PFSK-1 (cell line): ENCODE data around the gene PSME1.

Experiments used
- FOXP2 ChIP-seq: optimal IDR thresholded peaks from 2 replicates; pipeline ENCODE3; 2011; ENCODE audit warnings: borderline replicate concordance, control low read depth, inconsistent platforms; ENCODE audit not compliant: insufficient read depth; ENCODE audit errors: extremely low read length, extremely low read depth
- POLR2AphosphoS5 ChIP-seq: IDR thresholded peaks from 2 replicates; pipeline ENCODE4 v1.6.1; 2012; ENCODE audit warnings: low read depth, mild to moderate bottlenecking, control low read depth, low read length, moderate library complexity
- REST ChIP-seq, 2 experiments: IDR thresholded peaks; 2 replicates each; pipeline versions ENCODE4 v1.6.1 to v1.8.0; 2011 to 2012; ENCODE audit warnings: low read depth in 2 of 2, low read length in 2 of 2, control low read depth in 1 of 2, inconsistent platforms in 1 of 2, mild to moderate bottlenecking in 1 of 2, moderate library complexity in 1 of 2; ENCODE audit not compliant: insufficient read depth in 1 of 2
- SIN3A ChIP-seq: IDR thresholded peaks from 2 replicates; pipeline ENCODE4 v1.6.1; 2012; ENCODE audit warnings: mild to moderate bottlenecking, low read length, moderate library complexity, borderline replicate concordance; ENCODE audit not compliant: insufficient read depth
- TAF1 ChIP-seq: IDR thresholded peaks from 2 replicates; pipeline ENCODE4 v1.6.1; 2012; ENCODE audit warnings: low read length, control low read depth, borderline replicate concordance; ENCODE audit not compliant: insufficient read depth

PSME1 gene

GRCh38 chr14:24137529-24138395 is 1.8 kb downstream of the PSME1 start:
- TF ChIP-seq POLR2AphosphoS5: no peak
- TF ChIP-seq TAF1: no peak
- no peak for TF ChIP-seq SIN3A
- no peak for TF ChIP-seq FOXP2
- TF ChIP-seq REST (IDR thresholded peaks at IDR 0.05; ENCODE audit: insufficient read depth in 1 of 2, low read depth in 2 of 2, low read length in 2 of 2): no peak

GRCh38 chr14:24138396-24139271 is 2.6 kb downstream of the PSME1 start:
- no peak for TF ChIP-seq FOXP2
- no peak; the same call in 1 of the 2 replicates for TF ChIP-seq POLR2AphosphoS5
- no peak for TF ChIP-seq SIN3A
- TF ChIP-seq TAF1: no peak
- no peak for TF ChIP-seq REST (IDR thresholded peaks at IDR 0.05; ENCODE audit: insufficient read depth in 1 of 2, low read depth in 2 of 2, low read length in 2 of 2)

DNA sequence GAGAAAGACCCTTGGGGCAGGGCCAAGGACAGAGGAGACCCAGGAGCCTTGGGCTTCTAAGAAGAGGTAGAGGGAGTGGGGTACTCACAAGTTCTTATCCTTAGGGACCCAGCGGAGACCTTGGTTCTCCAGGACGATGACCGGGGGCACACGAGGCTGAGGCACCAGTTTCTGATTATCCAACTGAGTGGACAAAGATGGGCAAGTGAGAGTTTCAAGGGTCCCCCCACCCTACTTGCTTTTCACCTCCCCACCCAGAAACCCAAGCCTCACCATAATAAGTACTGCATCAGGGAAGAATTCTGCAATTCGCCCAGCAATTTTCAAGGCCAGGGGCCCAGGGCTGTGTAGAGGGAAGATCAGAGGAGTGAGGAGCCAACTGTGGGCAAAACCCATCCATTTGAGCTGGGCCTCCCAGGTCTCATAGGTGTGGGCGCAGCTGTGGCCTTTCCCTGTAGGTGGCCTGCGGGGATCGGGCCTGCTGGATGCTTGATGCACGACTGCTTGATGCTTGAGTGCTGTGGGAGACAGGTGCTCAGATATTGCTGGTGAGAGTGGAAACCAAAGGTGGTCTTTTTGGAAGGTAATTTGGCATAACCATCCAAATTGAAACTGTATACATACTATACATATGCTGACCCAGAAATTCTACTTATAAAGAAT is 3.4 kb downstream of the PSME1 start:
- TF ChIP-seq FOXP2: no peak
- no peak for TF ChIP-seq REST (IDR thresholded peaks at IDR 0.05; ENCODE audit: insufficient read depth in 1 of 2, low read depth in 2 of 2, low read length in 2 of 2)
- no peak for TF ChIP-seq TAF1
- TF ChIP-seq POLR2AphosphoS5: no peak
- TF ChIP-seq SIN3A: no peak

DNA sequence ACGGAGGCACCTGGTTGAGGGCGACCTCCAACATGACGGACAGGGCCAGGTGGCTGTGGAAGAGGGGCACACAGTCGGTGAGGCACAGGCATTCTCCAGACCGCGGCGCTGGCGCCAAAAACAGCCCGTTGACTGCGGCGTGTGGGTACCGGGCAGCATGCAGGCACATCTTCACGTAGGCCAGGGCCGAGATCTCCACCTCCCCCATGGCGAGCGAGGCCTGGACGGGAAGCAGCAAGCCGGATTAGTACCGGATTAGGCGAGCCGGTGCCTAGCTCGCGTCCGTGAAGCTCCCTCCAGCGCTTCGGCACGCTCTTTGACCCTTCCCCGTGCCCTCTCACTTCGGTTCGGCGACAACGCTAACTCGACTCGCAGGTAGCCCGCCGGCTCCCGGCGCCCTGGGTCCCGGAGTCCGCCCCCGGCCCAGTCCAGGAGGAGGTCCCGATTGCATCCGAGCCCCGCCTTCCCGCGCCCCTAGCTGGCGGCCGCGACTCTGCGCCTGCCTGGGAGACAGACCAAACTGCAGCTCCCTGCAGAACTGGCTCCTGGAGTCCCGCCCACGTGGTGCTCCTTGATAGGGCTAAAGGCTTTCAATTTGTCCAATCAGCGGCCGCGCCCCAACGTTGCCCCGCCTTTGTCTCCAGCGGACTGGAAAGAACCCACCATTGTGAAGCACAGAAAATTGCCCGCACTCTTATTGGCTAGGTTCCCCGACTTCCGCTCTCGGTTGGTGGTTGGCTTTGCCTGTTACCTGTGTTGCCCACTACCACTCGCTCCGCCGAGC is 5.3 kb downstream of the PSME1 start, which contains the start of gene EMC9:
EMC9 (minus strand) TSS at position 495 of the 784 bp plus-strand sequence; CDS start at position 208, 287 bp downstream.
- TF ChIP-seq TAF1 (peak; percentile 83; the same call in 1 of the 2 replicates), SIN3A (no peak), FOXP2 (no peak), POLR2AphosphoS5 (peak; percentile 69), REST (IDR thresholded peaks at IDR 0.05; ENCODE audit: insufficient read depth in 1 of 2, low read depth in 2 of 2, low read length in 2 of 2) (0 out of 4 replicates have a peak, but pooled peaks of 1 of the 2 experiments have one; percentile 6)
